Coronary artery (tissue), 2 donors: ENCODE data around the gene DACH1.

ENCODE experiments used
- DNase-seq: peaks from one replicate; pipeline ENCODE4 v3.0.0-alpha.2; 2017; ENCODE audit warnings: low spot score
- H3K27ac ChIP-seq, 2 donors: fragments of 200-600 bp; sonication (generic); one replicate each; pipeline ENCODE4 v1.5.1; 2016 to 2019
- H3K4me3 ChIP-seq: fragments of 200-600 bp; sonication (generic); 2 replicates; pipeline ENCODE4 v1.5.1; 2016; ENCODE audit warnings: mild to moderate bottlenecking, moderate library complexity
- CTCF ChIP-seq: fragments of 200-600 bp; sonication (generic); IDR thresholded peaks from one replicate; pipeline ENCODE4 v1.5.1; 2019; ENCODE audit warnings: antibody characterized with exemption

Gene DACH1

GRCh38 chr13:71799324-71799723 lies 67.7 kb downstream of the DACH1 start:
- no peak overlapping the region for H3K27ac ChIP-seq
- TF ChIP-seq CTCF: no peak
- DNase-seq: no peak
- no peak overlapping the region for H3K4me3 ChIP-seq

GRCh38 chr13:71798707-71799106 lies 68.3 kb downstream of the DACH1 start:
- TF ChIP-seq CTCF: no peak
- no peak for DNase-seq
- Histone ChIP-seq H3K4me3 (no peak overlapping the region), H3K27ac (no peak overlapping the region)

GRCh38 chr13:71797517-71797916 lies 69.5 kb downstream of the DACH1 start:
- no peak overlapping the region for H3K27ac ChIP-seq
- no peak for DNase-seq
- TF ChIP-seq CTCF: no peak
- no peak overlapping the region for H3K4me3 ChIP-seq

GRCh38 chr13:71789693-71790329 lies 77.2 kb downstream of the DACH1 start:
- no peak for DNase-seq
- TF ChIP-seq CTCF: no peak
- Histone ChIP-seq H3K27ac (no peak overlapping the region), H3K4me3 (no peak overlapping the region)

GRCh38 chr13:71789037-71789436 lies 78.0 kb downstream of the DACH1 start:
- Histone ChIP-seq H3K27ac (no peak overlapping the region), H3K4me3 (no peak overlapping the region)
- DNase-seq: no peak
- no peak for TF ChIP-seq CTCF

GRCh38 chr13:71787414-71787813 lies 79.6 kb downstream of the DACH1 start:
- no peak overlapping the region for H3K27ac ChIP-seq
- no peak overlapping the region for H3K4me3 ChIP-seq
- TF ChIP-seq CTCF: no peak
- no peak for DNase-seq

- Histone ChIP-seq H3K27ac (no peak overlapping the region), H3K4me3 (no peak overlapping the region)
- TF ChIP-seq CTCF: no peak
- DNase-seq: no peak
Measured at GRCh38 chr13:71786875-71787274, 80.1 kb downstream of the DACH1 start.
